WTC11 (cell line): Measurements from ENCODE around the gene FNDC1.

Experiments used
- AFF4 ChIP-seq: sonication (generic); formaldehyde crosslinking; IDR thresholded peaks from 2 replicates; pipeline ENCODE4 v1.8.1; 2023; ENCODE audit warnings: mild to moderate bottlenecking, missing genetic modification reagents, borderline replicate concordance
- CREB1 ChIP-seq: sonication (generic); formaldehyde crosslinking; IDR thresholded peaks from 2 replicates; pipeline ENCODE4 v1.8.0; 2023; ENCODE audit warnings: mild to moderate bottlenecking, missing genetic modification reagents
- CREM ChIP-seq: sonication (generic); formaldehyde crosslinking; IDR thresholded peaks from 2 replicates; pipeline ENCODE4 v1.8.1; 2022; ENCODE audit warnings: mild to moderate bottlenecking, missing genetic modification reagents, moderate library complexity
- IRF2 ChIP-seq: sonication (generic); formaldehyde crosslinking; IDR thresholded peaks from 2 replicates; pipeline ENCODE4 v1.8.0; 2022; ENCODE audit warnings: low read depth, missing genetic modification reagents, borderline replicate concordance
- NFE2L1 ChIP-seq: sonication (generic); formaldehyde crosslinking; IDR thresholded peaks from 2 replicates; pipeline ENCODE4 v1.8.1; 2023; ENCODE audit warnings: missing genetic modification reagents
- ZNF263 ChIP-seq: sonication (generic); formaldehyde crosslinking; IDR thresholded peaks from 2 replicates; pipeline ENCODE4 v1.8.1; 2022; ENCODE audit warnings: low read depth, mild to moderate bottlenecking, moderate library complexity, missing genetic modification reagents
- TF ChIP-seq, protein P1 (sequence below): fragments of 250-450 bp; sonication (Bioruptor Pico); IDR thresholded peaks from 2 replicates; pipeline ENCODE4 v1.8.0; 2021; ENCODE audit warnings: mild to moderate bottlenecking
- TF ChIP-seq, protein P2 (sequence below): fragments of 200-600 bp; IDR thresholded peaks from 2 replicates; pipeline ENCODE4 v1.8.0; 2022; ENCODE audit warnings: antibody characterized with exemption
- TF ChIP-seq, protein P3 (sequence below): sonication (generic); formaldehyde crosslinking; conservative IDR thresholded peaks from 2 replicates; pipeline ENCODE4 v1.8.1; 2023; ENCODE audit warnings: mild to moderate bottlenecking, low read depth, missing genetic modification reagents, moderate library complexity

DNA sequence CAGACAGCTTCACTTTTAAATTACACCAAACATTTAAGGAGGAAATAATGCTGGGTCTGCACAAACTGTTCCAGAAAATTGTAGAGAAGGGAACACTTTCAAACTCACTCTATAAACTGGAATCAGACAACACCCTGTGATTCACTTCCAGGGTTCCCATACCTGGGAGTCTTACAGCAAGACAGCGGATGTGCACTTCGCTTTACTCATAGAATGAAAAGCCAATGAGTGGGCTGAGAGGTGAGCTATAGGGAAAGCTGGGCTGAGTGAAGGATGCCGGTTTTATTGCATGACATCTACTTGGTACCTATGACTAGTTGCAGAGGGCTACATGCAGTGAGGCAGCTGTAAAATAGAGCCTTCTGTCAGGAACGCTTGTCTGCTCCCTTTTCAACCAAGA is 152.1 kb downstream of the FNDC1 start:
- TF ChIP-seq, protein P1, sequence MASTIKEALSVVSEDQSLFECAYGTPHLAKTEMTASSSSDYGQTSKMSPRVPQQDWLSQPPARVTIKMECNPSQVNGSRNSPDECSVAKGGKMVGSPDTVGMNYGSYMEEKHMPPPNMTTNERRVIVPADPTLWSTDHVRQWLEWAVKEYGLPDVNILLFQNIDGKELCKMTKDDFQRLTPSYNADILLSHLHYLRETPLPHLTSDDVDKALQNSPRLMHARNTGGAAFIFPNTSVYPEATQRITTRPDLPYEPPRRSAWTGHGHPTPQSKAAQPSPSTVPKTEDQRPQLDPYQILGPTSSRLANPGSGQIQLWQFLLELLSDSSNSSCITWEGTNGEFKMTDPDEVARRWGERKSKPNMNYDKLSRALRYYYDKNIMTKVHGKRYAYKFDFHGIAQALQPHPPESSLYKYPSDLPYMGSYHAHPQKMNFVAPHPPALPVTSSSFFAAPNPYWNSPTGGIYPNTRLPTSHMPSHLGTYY (CRISPR knock-in tag): no peak
- TF ChIP-seq, protein P2, sequence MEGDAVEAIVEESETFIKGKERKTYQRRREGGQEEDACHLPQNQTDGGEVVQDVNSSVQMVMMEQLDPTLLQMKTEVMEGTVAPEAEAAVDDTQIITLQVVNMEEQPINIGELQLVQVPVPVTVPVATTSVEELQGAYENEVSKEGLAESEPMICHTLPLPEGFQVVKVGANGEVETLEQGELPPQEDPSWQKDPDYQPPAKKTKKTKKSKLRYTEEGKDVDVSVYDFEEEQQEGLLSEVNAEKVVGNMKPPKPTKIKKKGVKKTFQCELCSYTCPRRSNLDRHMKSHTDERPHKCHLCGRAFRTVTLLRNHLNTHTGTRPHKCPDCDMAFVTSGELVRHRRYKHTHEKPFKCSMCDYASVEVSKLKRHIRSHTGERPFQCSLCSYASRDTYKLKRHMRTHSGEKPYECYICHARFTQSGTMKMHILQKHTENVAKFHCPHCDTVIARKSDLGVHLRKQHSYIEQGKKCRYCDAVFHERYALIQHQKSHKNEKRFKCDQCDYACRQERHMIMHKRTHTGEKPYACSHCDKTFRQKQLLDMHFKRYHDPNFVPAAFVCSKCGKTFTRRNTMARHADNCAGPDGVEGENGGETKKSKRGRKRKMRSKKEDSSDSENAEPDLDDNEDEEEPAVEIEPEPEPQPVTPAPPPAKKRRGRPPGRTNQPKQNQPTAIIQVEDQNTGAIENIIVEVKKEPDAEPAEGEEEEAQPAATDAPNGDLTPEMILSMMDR: no peak
- TF ChIP-seq CREB1 (CRISPR knock-in tag): no peak
- no peak for TF ChIP-seq NFE2L1 (CRISPR knock-in tag)
- TF ChIP-seq AFF4: no peak
- no peak for TF ChIP-seq IRF2 (CRISPR knock-in tag)
- no peak for TF ChIP-seq ZNF263
- TF ChIP-seq CREM (CRISPR knock-in tag): no peak
- TF ChIP-seq, protein P3, sequence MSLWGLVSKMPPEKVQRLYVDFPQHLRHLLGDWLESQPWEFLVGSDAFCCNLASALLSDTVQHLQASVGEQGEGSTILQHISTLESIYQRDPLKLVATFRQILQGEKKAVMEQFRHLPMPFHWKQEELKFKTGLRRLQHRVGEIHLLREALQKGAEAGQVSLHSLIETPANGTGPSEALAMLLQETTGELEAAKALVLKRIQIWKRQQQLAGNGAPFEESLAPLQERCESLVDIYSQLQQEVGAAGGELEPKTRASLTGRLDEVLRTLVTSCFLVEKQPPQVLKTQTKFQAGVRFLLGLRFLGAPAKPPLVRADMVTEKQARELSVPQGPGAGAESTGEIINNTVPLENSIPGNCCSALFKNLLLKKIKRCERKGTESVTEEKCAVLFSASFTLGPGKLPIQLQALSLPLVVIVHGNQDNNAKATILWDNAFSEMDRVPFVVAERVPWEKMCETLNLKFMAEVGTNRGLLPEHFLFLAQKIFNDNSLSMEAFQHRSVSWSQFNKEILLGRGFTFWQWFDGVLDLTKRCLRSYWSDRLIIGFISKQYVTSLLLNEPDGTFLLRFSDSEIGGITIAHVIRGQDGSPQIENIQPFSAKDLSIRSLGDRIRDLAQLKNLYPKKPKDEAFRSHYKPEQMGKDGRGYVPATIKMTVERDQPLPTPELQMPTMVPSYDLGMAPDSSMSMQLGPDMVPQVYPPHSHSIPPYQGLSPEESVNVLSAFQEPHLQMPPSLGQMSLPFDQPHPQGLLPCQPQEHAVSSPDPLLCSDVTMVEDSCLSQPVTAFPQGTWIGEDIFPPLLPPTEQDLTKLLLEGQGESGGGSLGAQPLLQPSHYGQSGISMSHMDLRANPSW (CRISPR knock-in tag): no peak
